NB4 (cell line): ENCODE data around the gene DLX2.

Source experiments
- CTCF ChIP-seq: IDR thresholded peaks from one replicate; pipeline ENCODE4 v1.5.1; 2012; ENCODE audit warnings: low read depth, low read length
- MAX ChIP-seq: IDR thresholded peaks from 2 replicates; pipeline ENCODE4 v1.6.1; 2011; ENCODE audit warnings: low read depth, low read length
- MYC ChIP-seq: IDR thresholded peaks from 2 replicates; pipeline ENCODE4 v1.6.1; 2011; ENCODE audit warnings: low read depth, low read length
- POLR2A ChIP-seq: IDR thresholded peaks from 2 replicates; pipeline ENCODE4 v1.6.1; 2011; ENCODE audit warnings: mild to moderate bottlenecking; ENCODE audit not compliant: insufficient read length; ENCODE audit errors: extremely low read depth

GRCh38 chr2:172105471-172106107 lies 2.9 kb upstream of the DLX2 start:
- TF ChIP-seq CTCF (no peak), POLR2A (no peak), MAX (no peak), MYC (no peak)
